ENCODE results near the gene GPRIN1. TPM values are rescaled to one million over a fixed set of nuclear protein-coding genes. Genes with fewer than 3 reads are reported as not detected.

Gene GPRIN1
- total RNA-seq, 4 donors from 2014 or later: 0.40 to 1.4 TPM; not detected in 2

- H3K27me3 ChIP-seq: peaks cover 15 to 39% of the 10 kb centered on the region in 2 donors
These were observed 11.7 kb upstream of the GPRIN1 start for GRCh38 chr5:176621661-176622079.

GRCh38 chr5:176620333-176620981, 10.5 kb upstream of the GPRIN1 start:
- Histone ChIP-seq H3K4me3 (no peak overlapping the region), H3K9me3 (no peaks in the 10 kb centered on the region), H3K27me3 (peaks cover 15 to 34% of the 10 kb centered on the region in 2 donors), H3K4me1 (peaks cover 0 to 13% of the 10 kb centered on the region in 2 donors), H3K27ac (no peak overlapping the region), H3K36me3 (no peaks in the 10 kb centered on the region)
- intact Hi-C loops (cut with DNase I; ENCODE audit: low total_unique reads): no loop called here
- TF ChIP-seq, protein P1, sequence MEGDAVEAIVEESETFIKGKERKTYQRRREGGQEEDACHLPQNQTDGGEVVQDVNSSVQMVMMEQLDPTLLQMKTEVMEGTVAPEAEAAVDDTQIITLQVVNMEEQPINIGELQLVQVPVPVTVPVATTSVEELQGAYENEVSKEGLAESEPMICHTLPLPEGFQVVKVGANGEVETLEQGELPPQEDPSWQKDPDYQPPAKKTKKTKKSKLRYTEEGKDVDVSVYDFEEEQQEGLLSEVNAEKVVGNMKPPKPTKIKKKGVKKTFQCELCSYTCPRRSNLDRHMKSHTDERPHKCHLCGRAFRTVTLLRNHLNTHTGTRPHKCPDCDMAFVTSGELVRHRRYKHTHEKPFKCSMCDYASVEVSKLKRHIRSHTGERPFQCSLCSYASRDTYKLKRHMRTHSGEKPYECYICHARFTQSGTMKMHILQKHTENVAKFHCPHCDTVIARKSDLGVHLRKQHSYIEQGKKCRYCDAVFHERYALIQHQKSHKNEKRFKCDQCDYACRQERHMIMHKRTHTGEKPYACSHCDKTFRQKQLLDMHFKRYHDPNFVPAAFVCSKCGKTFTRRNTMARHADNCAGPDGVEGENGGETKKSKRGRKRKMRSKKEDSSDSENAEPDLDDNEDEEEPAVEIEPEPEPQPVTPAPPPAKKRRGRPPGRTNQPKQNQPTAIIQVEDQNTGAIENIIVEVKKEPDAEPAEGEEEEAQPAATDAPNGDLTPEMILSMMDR (IDR thresholded peaks at IDR 0.05): no peak
- no peak for TF ChIP-seq POLR2A (IDR thresholded peaks at IDR 0.05)
- DNase-seq: no peak

More at GRCh38 chr5:176621661-176622079, 11.7 kb upstream of the GPRIN1 start:
- Histone ChIP-seq H3K9me3 (no peaks in the 10 kb centered on the region), H3K4me3 (no peak overlapping the region), H3K27ac (no peak overlapping the region), H3K4me1 (peaks cover 0 to 13% of the 10 kb centered on the region in 2 donors), H3K36me3 (no peaks in the 10 kb centered on the region)
- DNase-seq: no peak
- TF ChIP-seq, protein P1 (IDR thresholded peaks at IDR 0.05): no peak
- no peak for TF ChIP-seq POLR2A (IDR thresholded peaks at IDR 0.05)
- intact Hi-C loops (cut with DNase I; ENCODE audit: low total_unique reads): no loop called here

GRCh38 chr5:176619569-176620332, 9.8 kb upstream of the GPRIN1 start:
- Histone ChIP-seq H3K27me3 (peaks cover 15 to 34% of the 10 kb centered on the region in 2 donors), H3K4me3 (no peak overlapping the region)
- TF ChIP-seq, protein P1 (IDR thresholded peaks at IDR 0.05): no peak
- TF ChIP-seq POLR2A (IDR thresholded peaks at IDR 0.05): no peak

DNA sequence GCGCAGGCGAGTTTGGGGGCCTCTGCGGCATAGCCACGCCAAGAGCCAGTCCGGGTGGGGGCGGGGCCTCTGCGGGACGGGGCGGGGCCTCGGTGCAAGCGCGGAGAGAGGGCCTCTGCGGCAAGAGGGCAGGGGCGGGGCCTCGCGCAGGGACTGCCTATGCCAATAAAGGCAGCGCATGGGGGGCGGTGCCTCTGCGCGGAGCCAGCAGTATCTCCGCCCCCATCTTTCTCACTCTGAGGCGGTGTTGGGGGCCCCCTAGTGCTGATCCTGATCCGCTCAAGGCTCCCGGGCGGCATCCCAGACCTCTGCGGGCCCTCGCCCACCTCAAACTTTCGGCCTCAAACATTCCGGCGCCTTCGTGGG, 9.2 kb upstream of the GPRIN1 start:
- intact Hi-C loops (cut with DNase I; ENCODE audit: low total_unique reads): no loop called here
- no peak for TF ChIP-seq POLR2A (IDR thresholded peaks at IDR 0.05)
- TF ChIP-seq, protein P1 (IDR thresholded peaks at IDR 0.05): no peak
- Histone ChIP-seq H3K4me3 (no peak overlapping the region), H3K27ac (no peak overlapping the region), H3K4me1 (peaks cover 0 to 13% of the 10 kb centered on the region in 2 donors), H3K9me3 (no peaks in the 10 kb centered on the region), H3K27me3 (peaks cover 15 to 34% of the 10 kb centered on the region in 2 donors), H3K36me3 (no peaks in the 10 kb centered on the region)
- no peak for DNase-seq

More at GRCh38 chr5:176619569-176620332, 9.8 kb upstream of the GPRIN1 start:
- Histone ChIP-seq H3K9me3 (no peaks in the 10 kb centered on the region), H3K4me1 (peaks cover 0 to 13% of the 10 kb centered on the region in 2 donors), H3K27ac (no peak overlapping the region), H3K36me3 (no peaks in the 10 kb centered on the region)
- intact Hi-C loops (cut with DNase I; ENCODE audit: low total_unique reads): no loop called here
- DNase-seq: no peak

DNA sequence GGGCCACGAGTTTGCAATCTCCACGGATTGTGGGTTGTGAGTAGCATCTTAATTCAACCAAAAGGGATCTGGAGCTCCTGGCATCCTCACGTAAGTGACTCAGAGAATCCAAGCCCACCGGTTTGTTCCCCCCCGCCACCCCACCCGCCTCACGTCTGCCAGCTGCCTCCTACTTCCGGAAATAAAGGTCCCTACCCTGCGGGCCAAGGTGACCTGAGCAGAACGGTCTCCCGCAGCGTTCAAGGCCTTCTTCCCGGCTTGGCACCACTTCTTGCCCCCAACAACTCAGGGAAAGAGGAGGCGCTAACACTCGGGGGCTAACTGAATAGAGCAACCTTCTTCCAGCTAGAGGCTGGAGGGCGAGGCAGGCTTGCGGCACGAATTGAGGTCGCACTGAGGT, 8.8 kb upstream of the GPRIN1 start:
- H3K4me1 ChIP-seq: peaks cover 0 to 13% of the 10 kb centered on the region in 2 donors
- no peak overlapping the region for H3K4me3 ChIP-seq
- H3K36me3 ChIP-seq: no peaks in the 10 kb centered on the region
- H3K9me3 ChIP-seq: no peaks in the 10 kb centered on the region
- intact Hi-C loops (cut with DNase I; ENCODE audit: low total_unique reads): no loop called here
- no peak for TF ChIP-seq POLR2A (IDR thresholded peaks at IDR 0.05)
- TF ChIP-seq, protein P1 (IDR thresholded peaks at IDR 0.05): no peak
- peaks cover 15 to 34% of the 10 kb centered on the region in 2 donors for H3K27me3 ChIP-seq
- DNase-seq: no peak
- no peak overlapping the region for H3K27ac ChIP-seq
